NCI-H524 (cell line): ENCODE measurements around the gene NPC2.

Source experiments
- DNase-seq, 2 experiments: peaks; one replicate each; lab custom pipeline; 2025; lab: John Stamatoyannopoulos, UW

The NPC2 gene

GRCh38 chr14:74519316-74520074 is 26.4 kb upstream of the NPC2 start:
- peak in 1 of 2 experiments; percentile 35 for DNase-seq

GRCh38 chr14:74518221-74518620 is 25.1 kb upstream of the NPC2 start:
- no peak for DNase-seq

- no peak for DNase-seq
Observed at GRCh38 chr14:74517731-74518130, 24.6 kb upstream of the NPC2 start.

- DNase-seq: no peak
Observed at GRCh38 chr14:74516451-74517160, 23.5 kb upstream of the NPC2 start.

GRCh38 chr14:74515891-74516412 is 22.8 kb upstream of the NPC2 start:
- DNase-seq: no peak

GRCh38 chr14:74514471-74514941 is 21.4 kb upstream of the NPC2 start:
- peak in 1 of 2 experiments; percentile 48 for DNase-seq

- DNase-seq: no peak
Observed at GRCh38 chr14:74511966-74512830, 19.1 kb upstream of the NPC2 start.

GRCh38 chr14:74510959-74511409 is 17.9 kb upstream of the NPC2 start:
- DNase-seq: no peak

- no peak for DNase-seq
Observed at GRCh38 chr14:74510223-74510931, 17.3 kb upstream of the NPC2 start.

GRCh38 chr14:74509587-74510222 is 16.6 kb upstream of the NPC2 start:
- DNase-seq: no peak

GRCh38 chr14:74508844-74509428 is 15.8 kb upstream of the NPC2 start:
- DNase-seq: no peak

GRCh38 chr14:74508292-74508731 is 15.2 kb upstream of the NPC2 start:
- DNase-seq: peak; percentile 72 to 88

GRCh38 chr14:74507840-74508239 is 14.7 kb upstream of the NPC2 start:
- no peak for DNase-seq

GRCh38 chr14:74507085-74507484 is 14.0 kb upstream of the NPC2 start:
- DNase-seq: no peak

GRCh38 chr14:74506411-74506851 is 13.3 kb upstream of the NPC2 start:
- DNase-seq: no peak

GRCh38 chr14:74505831-74506230 is 12.7 kb upstream of the NPC2 start:
- DNase-seq: no peak

- peak; percentile 76 to 89 for DNase-seq
Observed at GRCh38 chr14:74504874-74505720, 12.0 kb upstream of the NPC2 start.

- DNase-seq: no peak
Observed at GRCh38 chr14:74504412-74504811, 11.3 kb upstream of the NPC2 start.

- no peak for DNase-seq
Observed at GRCh38 chr14:74503938-74504335, 10.8 kb upstream of the NPC2 start.
